HepG2 (cell line): Measurements from ENCODE around the gene MRO. TPM values are rescaled to one million over a fixed set of nuclear protein-coding genes. Genes with fewer than 3 reads are reported as not detected.

Experiments used
- ATAC-seq: fragments of 200-7000 bp; cut with Tn5 transposase; 3 replicates; pipeline ENCODE4 v1.9.1; 2020; ENCODE audit warnings: mild to moderate bottlenecking, moderate library complexity
- BruUV-seq: library from RNA; stranded (reverse); fragments of 400-500 nt; replicated peaks from 2 replicates; lab custom pipeline; 2021; lab: Mats Ljungman, UMichigan
- CTCF ChIA-PET: fragments of 300-600 bp; formaldehyde crosslinking; extraction: SDS; loops from one replicate; lab custom pipeline; 2021; ENCODE audit warnings: low total read pairs, inconsistent platforms, low intra/inter-chr PET ratio; lab: Yijun Ruan, JAX
- POLR2A ChIA-PET: fragments of 350-600 bp; sonication (Branson Sonifier 250); formaldehyde crosslinking; loops from one replicate; lab custom pipeline; 2020; ENCODE audit warnings: antibody characterized with exemption, inconsistent platforms; lab: Yijun Ruan, JAX
- DNase-seq: peaks from one replicate; pipeline ENCODE4 v3.0.0-alpha.2; 2015; ENCODE audit warnings: low spot score
- FAIRE-seq: peaks from 3 replicates; lab custom pipeline; 2011; peaks lifted over from hg19 to GRCh38; lab: Jason Lieb, UNC
- H2AFZ ChIP-seq: one replicate; pipeline ENCODE4 v1.6.1; 2011; ENCODE audit warnings: low read length, inconsistent platforms
- H3K27ac ChIP-seq: fragments of 300-600 bp; 3 replicates; pipeline ENCODE4 v1.8.0; 2011; ENCODE audit warnings: mixed run types, mild to moderate bottlenecking, mixed read lengths, low read length, inconsistent platforms; ENCODE audit not compliant: insufficient read depth; ENCODE audit errors: extremely low read length
- H3K27me3 ChIP-seq, 2 experiments: fragments of 200-600 bp in 1 of 2; 2 replicates in 1 of 2; 3 replicates in 1 of 2; pipeline versions ENCODE4 v1.6.0 to v1.8.0; 2011; ENCODE audit warnings: low read length in 2 of 2, mild to moderate bottlenecking in 2 of 2, moderate library complexity in 2 of 2, inconsistent platforms in 1 of 2; ENCODE audit not compliant: insufficient read depth in 2 of 2, control insufficient read depth in 1 of 2
- H3K36me3 ChIP-seq, 2 experiments: fragments of 200-600 bp in 1 of 2; replicated peaks in 1 of 2; 2 replicates in 1 of 2; 3 replicates in 1 of 2; pipeline versions ENCODE4 v1.5.1 to v1.8.0; 2011; ENCODE audit warnings: low read length in 2 of 2, inconsistent platforms in 1 of 2; ENCODE audit not compliant: insufficient read depth in 2 of 2, control insufficient read depth in 1 of 2
- H3K4me1 ChIP-seq: 2 replicates; pipeline ENCODE4 v1.5.1; 2012; ENCODE audit warnings: low read length, inconsistent platforms; ENCODE audit not compliant: insufficient read depth
- H3K4me2 ChIP-seq: 2 replicates; pipeline ENCODE4 v1.6.0; 2011; ENCODE audit warnings: low read depth, low read length, inconsistent platforms
- H3K4me3 ChIP-seq, 3 experiments: fragments of 200-600 bp in 1 of 3; sonication (generic), shearing (Covaris generic) in 1 of 3; replicated peaks in 1 of 3; 2 replicates each; pipeline ENCODE4 v1.5.1; 2011 to 2016; ENCODE audit warnings: low read length in 3 of 3, inconsistent platforms in 2 of 3, low read depth in 2 of 3, mild to moderate bottlenecking in 2 of 3, control low read depth in 1 of 3, mixed read lengths in 1 of 3; ENCODE audit not compliant: insufficient read depth in 1 of 3
- H3K79me2 ChIP-seq: one replicate; pipeline ENCODE4 v1.6.1; 2011; ENCODE audit warnings: low read length, inconsistent platforms; ENCODE audit not compliant: insufficient read depth
- H3K9ac ChIP-seq: 2 replicates; pipeline ENCODE4 v1.6.0; 2011; ENCODE audit warnings: mild to moderate bottlenecking, low read depth, low read length, inconsistent platforms; ENCODE audit not compliant: insufficient read depth
- H3K9me3 ChIP-seq: 2 replicates; pipeline ENCODE4 v1.5.1; 2012; ENCODE audit warnings: mild to moderate bottlenecking, low read length
- H4K20me1 ChIP-seq: 2 replicates; pipeline ENCODE4 v1.6.0; 2011; ENCODE audit warnings: inconsistent platforms, mild to moderate bottlenecking, low read length, moderate library complexity; ENCODE audit not compliant: insufficient read depth
- ATF7-NPFF ChIP-seq: sonication (generic); formaldehyde crosslinking; IDR thresholded peaks from 2 replicates; pipeline ENCODE4 v1.8.1; 2023; ENCODE audit warnings: mild to moderate bottlenecking, low read depth, missing genetic modification reagents, moderate library complexity
- CEBPZ ChIP-seq: IDR thresholded peaks from 2 replicates; pipeline ENCODE4 v1.6.1; 2012; ENCODE audit warnings: low read length, improper control_type of control experiment
- FOXO4 ChIP-seq: sonication (generic); formaldehyde crosslinking; conservative IDR thresholded peaks from 2 replicates; pipeline ENCODE4 v1.8.1; 2023; ENCODE audit warnings: missing genetic modification reagents
- HES4 ChIP-seq: sonication (generic); formaldehyde crosslinking; IDR thresholded peaks from 2 replicates; pipeline ENCODE4 v1.9.0; 2021; ENCODE audit warnings: mild to moderate bottlenecking, missing genetic modification reagents, borderline replicate concordance
- PHF5A ChIP-seq: IDR thresholded peaks from one replicate; pipeline ENCODE4 v1.6.1; 2018; ENCODE audit warnings: low read depth, missing genetic modification reagents; ENCODE audit not compliant: unreplicated experiment
- RAD51 ChIP-seq: fragments of 450-650 bp; IDR thresholded peaks from 2 replicates; pipeline ENCODE4 v1.6.1; 2016; ENCODE audit warnings: borderline replicate concordance
- U2AF1 ChIP-seq: fragments of 200-400 bp; formaldehyde crosslinking; optimal IDR thresholded peaks from 2 replicates; pipeline ENCODE3; 2017; ENCODE audit warnings: mild to moderate bottlenecking, low read depth, low read length
- ZNF460 ChIP-seq: sonication (generic); formaldehyde crosslinking; IDR thresholded peaks from 2 replicates; pipeline ENCODE4 v1.5.1; 2020; ENCODE audit warnings: missing genetic modification reagents, mild to moderate bottlenecking, borderline replicate concordance
- WGBS: methylation state at CpG from one replicate; pipeline ENCODE4 v1.1.6; 2017; ENCODE audit warnings: low lambda C conversion rate; 5-methylcytosine and 5-hydroxymethylcytosine counted together
- in situ Hi-C: cut with HindIII; loops from 2 replicates; pipeline ENCODE4 v1.10.0; 2017; ENCODE audit warnings: low pct_unique_long_range_greater_than_20kb; ENCODE audit not compliant: extremely low pct_ligation_motif_present
- intact Hi-C: fragments of 100-400 bp; cut with micrococcal nuclease; formaldehyde crosslinking; loops from one replicate; pipeline ENCODE4 v1.10.0; 2022; ENCODE audit not compliant: unreplicated experiment
- polyA plus RNA-seq, 8 experiments: library from polyadenylated mRNA; depleted of rRNA in 3 of 8; stranded (reverse) in 7 of 8; unstranded in 1 of 8; fragments of >200 nt; fragmentation: Illumina TruSeq in 4 of 8; extraction: Trizol in 4 of 8; gene quantifications; 2 replicates each; pipeline versions ENCODE4 v1.2.1 to v1.2.3, GENCODE V29; 2011 to 2016; ENCODE audit warnings: low read depth in 4 of 8, missing spikeins in 1 of 8, mixed read lengths in 1 of 8; ENCODE audit not compliant: insufficient read depth in 1 of 8
- total RNA-seq, 5 experiments: library from RNA; depleted of rRNA; stranded (reverse); fragments of >200 nt; fragmentation: Illumina TruSeq; extraction: Trizol; gene quantifications; 2 replicates each; pipeline ENCODE4 v1.2.3, GENCODE V29; 2016; ENCODE audit warnings: low read depth in 1 of 5
- TF ChIP-seq, protein P1 (sequence below): sonication (generic); formaldehyde crosslinking; conservative IDR thresholded peaks from 2 replicates; pipeline ENCODE4 v1.4.0; 2020; ENCODE audit warnings: mild to moderate bottlenecking, missing genetic modification reagents, moderate library complexity
- TF ChIP-seq, protein P2 (sequence below): sonication (generic); formaldehyde crosslinking; IDR thresholded peaks from 2 replicates; pipeline ENCODE4 v1.4.0; 2020; ENCODE audit warnings: missing genetic modification reagents
- TF ChIP-seq, protein P3 (sequence below), 2 experiments: fragments of 450-650 bp in 1 of 2; sonication (generic) in 1 of 2; formaldehyde crosslinking; IDR thresholded peaks; 2 replicates each; pipeline versions ENCODE4 v1.5.0 to v1.8.0; 2020 to 2022; ENCODE audit warnings: mild to moderate bottlenecking in 1 of 2, missing genetic modification reagents in 1 of 2

Gene MRO
- total and polyA plus RNA-seq, 2 of the 13 experiments (the other 11 are each of a cell fraction or from before 2014, with no cell fraction given): not detected

DNA sequence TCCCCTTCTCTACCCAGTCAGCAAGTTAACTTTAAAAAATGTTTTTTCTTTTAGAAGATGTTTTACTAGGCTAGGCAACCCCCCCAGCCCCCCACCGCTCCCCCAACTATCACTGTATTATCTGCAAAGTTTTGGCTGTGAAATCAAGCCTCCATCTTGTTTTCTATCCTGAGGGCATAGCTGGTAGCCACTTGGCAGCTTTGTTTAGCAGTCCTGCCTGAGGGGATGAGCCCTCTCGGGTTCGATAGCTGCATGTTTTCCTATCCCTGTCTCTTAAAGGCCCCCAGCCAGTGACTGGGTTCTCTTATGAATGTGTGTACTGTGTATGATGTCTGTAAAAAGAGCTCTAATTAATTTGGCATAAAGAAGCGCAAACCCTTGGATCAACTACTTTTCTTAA lies 43.4 kb downstream of the MRO start:
- POLR2A ChIA-PET: no interaction called here

More for the DNA sequence above, 43.4 kb downstream of the MRO start:
- no peaks in the 10 kb centered on the region for H3K9me3 ChIP-seq
- H4K20me1 ChIP-seq: no peaks in the 10 kb centered on the region
- no peaks in the 10 kb centered on the region for H3K27me3 ChIP-seq
- FAIRE-seq: no peak
- in situ Hi-C loops (no loop called here), intact Hi-C loops (no loop called here)
- H3K4me3 ChIP-seq: no peak overlapping the region
- ATAC-seq: no peak
- H3K9ac ChIP-seq: no peak overlapping the region
- no peaks in the 10 kb centered on the region for H3K4me1 ChIP-seq
- no peak for TF ChIP-seq FOXO4
- TF ChIP-seq ZNF460 (CRISPR knock-in tag): no peak
- no peak for TF ChIP-seq RAD51
- no peak for TF ChIP-seq ATF7-NPFF
- no peak for TF ChIP-seq CEBPZ
- TF ChIP-seq, protein P1, sequence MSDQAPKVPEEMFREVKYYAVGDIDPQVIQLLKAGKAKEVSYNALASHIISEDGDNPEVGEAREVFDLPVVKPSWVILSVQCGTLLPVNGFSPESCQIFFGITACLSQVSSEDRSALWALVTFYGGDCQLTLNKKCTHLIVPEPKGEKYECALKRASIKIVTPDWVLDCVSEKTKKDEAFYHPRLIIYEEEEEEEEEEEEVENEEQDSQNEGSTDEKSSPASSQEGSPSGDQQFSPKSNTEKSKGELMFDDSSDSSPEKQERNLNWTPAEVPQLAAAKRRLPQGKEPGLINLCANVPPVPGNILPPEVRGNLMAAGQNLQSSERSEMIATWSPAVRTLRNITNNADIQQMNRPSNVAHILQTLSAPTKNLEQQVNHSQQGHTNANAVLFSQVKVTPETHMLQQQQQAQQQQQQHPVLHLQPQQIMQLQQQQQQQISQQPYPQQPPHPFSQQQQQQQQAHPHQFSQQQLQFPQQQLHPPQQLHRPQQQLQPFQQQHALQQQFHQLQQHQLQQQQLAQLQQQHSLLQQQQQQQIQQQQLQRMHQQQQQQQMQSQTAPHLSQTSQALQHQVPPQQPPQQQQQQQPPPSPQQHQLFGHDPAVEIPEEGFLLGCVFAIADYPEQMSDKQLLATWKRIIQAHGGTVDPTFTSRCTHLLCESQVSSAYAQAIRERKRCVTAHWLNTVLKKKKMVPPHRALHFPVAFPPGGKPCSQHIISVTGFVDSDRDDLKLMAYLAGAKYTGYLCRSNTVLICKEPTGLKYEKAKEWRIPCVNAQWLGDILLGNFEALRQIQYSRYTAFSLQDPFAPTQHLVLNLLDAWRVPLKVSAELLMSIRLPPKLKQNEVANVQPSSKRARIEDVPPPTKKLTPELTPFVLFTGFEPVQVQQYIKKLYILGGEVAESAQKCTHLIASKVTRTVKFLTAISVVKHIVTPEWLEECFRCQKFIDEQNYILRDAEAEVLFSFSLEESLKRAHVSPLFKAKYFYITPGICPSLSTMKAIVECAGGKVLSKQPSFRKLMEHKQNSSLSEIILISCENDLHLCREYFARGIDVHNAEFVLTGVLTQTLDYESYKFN (CRISPR knock-in tag): no peak
- no peak for TF ChIP-seq HES4 (CRISPR knock-in tag)
- TF ChIP-seq, protein P2, sequence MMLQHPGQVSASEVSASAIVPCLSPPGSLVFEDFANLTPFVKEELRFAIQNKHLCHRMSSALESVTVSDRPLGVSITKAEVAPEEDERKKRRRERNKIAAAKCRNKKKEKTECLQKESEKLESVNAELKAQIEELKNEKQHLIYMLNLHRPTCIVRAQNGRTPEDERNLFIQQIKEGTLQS: no peak
- TF ChIP-seq U2AF1: no peak
- TF ChIP-seq, protein P3, sequence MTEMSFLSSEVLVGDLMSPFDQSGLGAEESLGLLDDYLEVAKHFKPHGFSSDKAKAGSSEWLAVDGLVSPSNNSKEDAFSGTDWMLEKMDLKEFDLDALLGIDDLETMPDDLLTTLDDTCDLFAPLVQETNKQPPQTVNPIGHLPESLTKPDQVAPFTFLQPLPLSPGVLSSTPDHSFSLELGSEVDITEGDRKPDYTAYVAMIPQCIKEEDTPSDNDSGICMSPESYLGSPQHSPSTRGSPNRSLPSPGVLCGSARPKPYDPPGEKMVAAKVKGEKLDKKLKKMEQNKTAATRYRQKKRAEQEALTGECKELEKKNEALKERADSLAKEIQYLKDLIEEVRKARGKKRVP (CRISPR knock-in tag; IDR thresholded peaks at IDR 0.05): no peak
- TF ChIP-seq PHF5A: no peak
- WGBS: 61% methylated on average over 4 of the region's 4 CpGs
- no peak for DNase-seq
- H3K4me2 ChIP-seq: no peak overlapping the region
- no peaks in the 10 kb centered on the region for H3K79me2 ChIP-seq
- no TSS peak for BruUV-seq
- H3K27ac ChIP-seq: no peak overlapping the region
- CTCF ChIA-PET: no interaction called here
- H3K36me3 ChIP-seq: no peaks in the 10 kb centered on the region
- H2AFZ ChIP-seq: no peak overlapping the region
